GM10248 (cell line): ENCODE measurements around the gene CD8B.
"Not testable (repeated sequence)": the region's sequence is repeated elsewhere in the genome, so short reads cannot be mapped to it uniquely, and the experiment has no call there.

ENCODE experiments used
- CTCF ChIA-PET: fragments of 300-600 bp; sonication (Branson Sonifier 250); formaldehyde crosslinking; extraction: SDS; loops from one replicate; lab custom pipeline; 2021; ENCODE audit warnings: antibody characterized with exemption; lab: Yijun Ruan, JAX
- POLR2A ChIA-PET: fragments of 350-650 bp; sonication (Branson Sonifier 250); formaldehyde crosslinking; extraction: SDS; loops from one replicate; lab custom pipeline; 2020; ENCODE audit warnings: antibody characterized with exemption; lab: Yijun Ruan, JAX
- DNase-seq: peaks from one replicate; pipeline ENCODE4 v3.0.0; 2012; ENCODE audit errors: extremely low spot score

Gene CD8B

DNA sequence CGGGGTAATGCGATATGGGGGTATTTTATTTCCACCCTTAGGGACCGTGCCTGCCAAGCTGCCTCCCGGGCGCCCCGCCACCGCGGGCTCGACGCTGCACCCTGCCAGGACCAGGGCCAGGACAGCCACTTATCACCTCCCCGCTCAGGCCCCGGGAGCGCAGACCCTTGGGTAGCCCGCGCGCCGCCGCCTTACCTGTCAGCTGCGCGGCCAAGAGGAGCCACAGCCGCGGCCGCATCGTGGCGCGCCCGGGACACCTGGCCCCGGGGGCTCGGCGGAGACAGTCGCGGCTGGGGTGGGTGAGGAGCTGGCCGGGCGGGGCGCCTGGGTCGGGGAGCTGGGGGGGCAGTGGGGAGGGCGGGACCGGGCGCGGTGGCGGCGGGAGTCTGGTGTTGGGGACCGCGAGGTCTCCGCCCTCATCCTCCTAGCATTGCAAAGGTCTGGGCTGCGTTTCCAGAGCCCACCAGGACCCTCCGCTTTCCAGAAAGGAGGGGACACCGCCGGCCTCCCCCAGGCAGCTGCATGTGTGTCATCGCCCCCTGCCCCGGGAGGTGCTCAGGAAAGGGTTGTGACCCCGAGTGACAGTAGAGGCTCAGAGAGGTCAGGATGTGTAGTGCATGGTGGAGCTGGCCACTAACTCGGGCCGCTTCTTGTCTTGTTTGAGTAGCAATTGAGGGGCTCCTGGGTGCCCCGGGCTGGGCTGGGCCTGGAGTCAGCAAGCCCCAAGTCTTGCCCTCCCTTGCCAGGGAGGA lies at the start of gene CD8B:
Gene CD8B (minus strand): TSS at position 259 of the 752 bp plus-strand sequence. CDS start 21 bp downstream, at position 238.
- POLR2A ChIA-PET, DNase-seq, CTCF ChIA-PET: not testable (repeated sequence)

DNA sequence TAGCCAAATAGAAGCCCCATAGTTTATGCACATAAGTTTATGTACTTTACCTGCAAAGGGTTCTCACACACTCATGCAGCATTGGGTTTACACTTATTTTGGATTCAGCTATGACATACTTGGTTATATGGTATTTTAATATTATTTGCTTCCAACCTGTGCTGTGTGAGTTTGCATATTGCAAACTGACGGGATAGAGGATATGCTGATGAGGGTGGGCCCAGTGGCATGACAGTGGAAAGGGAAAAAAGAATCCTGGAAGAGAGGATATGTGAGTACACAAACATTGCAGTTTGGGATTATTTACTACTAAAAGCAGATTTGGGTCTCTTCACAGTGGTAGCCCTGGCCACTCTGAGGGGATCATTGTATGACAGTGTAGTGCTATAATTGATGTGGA lies 44.2 kb upstream of the CD8B start:
- POLR2A ChIA-PET, DNase-seq, CTCF ChIA-PET: not testable (repeated sequence)

DNA sequence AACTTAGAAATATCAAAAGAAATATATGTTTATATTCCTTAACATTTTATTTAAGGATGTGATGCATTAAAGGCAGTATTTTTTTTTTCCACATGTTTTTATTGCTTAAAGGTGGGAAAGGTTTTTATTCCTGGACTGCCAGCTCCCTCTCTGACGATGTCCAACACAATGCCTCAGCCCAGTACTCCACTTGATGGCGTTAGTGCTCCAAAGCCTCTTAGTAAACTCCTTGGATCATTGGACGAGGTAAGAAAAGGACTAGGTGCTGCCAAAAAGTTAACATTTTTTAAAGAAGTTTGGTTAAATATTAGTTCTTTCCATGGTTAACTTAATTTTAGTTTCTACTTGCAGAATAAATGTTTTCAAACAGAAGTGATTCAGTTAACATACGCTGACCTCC lies 39.0 kb upstream of the CD8B start:
- POLR2A ChIA-PET, CTCF ChIA-PET, DNase-seq: not testable (repeated sequence)

DNA sequence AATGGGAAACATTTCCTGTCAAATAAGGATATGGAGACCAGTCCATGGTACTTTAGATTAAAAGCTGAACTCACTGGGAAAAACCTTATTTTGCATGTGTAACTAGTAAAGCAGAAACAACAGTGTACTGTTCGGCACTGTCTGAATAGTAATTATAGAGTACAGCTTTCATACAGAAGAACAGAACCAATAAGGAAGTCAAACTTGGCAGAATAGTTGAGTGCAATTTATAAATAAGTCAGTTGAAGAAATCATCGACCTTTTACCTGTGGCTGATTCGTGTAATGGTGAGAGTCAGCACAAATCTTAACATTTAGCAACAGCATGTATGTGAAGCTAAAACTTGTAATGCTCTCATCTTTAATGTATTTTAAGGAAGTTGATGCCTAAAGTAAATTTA lies 24.3 kb upstream of the CD8B start:
- DNase-seq, POLR2A ChIA-PET, CTCF ChIA-PET: not testable (repeated sequence)

DNA sequence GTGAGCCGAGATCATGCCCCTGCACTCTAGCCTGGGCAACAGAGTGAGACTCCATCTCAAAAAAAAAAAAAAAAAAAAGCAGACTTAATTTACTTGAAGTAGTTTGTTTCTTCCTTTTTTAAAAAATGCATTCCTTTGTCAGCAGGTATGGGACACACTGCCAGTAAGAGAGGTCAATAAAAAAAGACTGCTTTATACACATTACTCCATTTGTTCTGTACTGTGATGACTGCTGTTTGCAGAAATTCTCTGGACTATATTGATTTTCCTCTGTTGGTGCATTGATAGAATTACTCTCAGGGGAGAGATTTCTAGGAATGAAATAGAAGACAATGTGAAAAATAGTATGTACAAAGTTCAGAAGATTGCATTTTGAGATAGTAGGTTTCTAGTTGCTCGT lies 21.2 kb upstream of the CD8B start:
- DNase-seq, CTCF ChIA-PET, POLR2A ChIA-PET: not testable (repeated sequence)

DNA sequence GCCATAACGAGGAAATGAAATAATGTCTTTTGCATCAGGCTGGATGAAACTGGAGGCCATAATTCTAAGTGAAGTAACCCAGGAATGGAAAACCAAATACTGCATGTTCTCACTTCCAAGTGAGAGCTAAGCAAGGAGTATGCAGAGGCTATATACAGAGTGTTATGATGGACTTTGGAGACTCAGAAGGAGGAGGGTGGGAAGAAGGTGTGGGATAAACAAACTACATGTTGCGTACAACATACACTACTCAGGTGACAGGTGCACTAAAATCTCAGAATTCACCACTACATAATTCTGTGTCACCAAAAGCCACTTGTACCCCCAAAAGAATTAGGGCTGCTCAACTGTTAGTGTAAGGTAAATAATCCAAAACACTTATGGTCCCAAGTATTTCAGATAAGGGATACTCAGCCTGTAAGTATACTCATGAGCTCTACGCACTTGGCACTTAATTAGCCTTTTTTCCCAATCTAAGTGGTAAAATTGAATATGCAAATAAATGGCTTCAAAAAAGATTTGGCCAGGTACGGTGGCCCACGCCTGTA lies 20.5 kb upstream of the CD8B start:
- DNase-seq, CTCF ChIA-PET, POLR2A ChIA-PET: not testable (repeated sequence)

DNA sequence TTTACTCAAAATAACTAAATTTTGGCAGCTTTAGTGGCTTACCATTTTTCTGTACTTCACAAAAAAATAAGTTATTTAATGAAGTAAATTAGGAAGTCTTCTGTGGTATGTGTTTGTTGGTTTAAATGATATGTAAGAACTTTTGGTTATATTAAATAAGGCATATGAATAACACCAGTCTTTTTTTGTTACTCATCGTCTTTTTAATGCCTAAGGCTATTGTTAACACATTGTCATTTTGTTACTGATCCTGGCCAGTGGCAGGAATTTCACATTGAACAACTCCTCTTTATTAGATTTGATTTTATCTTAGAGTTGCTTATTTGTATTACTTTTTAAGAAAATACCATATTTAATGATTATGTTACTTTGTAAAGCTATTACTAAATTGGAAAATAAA lies 17.3 kb upstream of the CD8B start:
- POLR2A ChIA-PET, CTCF ChIA-PET, DNase-seq: not testable (repeated sequence)

DNA sequence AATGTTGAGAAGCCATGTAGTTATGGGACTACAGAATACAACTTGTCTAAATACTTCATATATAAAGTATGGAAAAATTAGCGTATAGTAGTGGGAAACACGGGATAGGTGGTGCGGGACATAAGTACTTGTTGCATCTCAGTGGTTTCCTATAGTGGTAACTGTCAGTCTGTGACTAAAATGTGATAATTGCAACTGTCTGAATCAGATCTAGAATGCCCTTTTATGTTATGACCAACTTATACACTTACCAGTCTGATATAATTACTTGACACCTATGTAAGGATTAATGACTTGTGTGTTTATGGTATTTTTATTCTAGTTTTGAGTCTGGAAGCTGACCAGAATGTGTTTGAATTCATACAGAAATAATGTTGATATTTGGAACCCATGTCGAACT lies 9.3 kb upstream of the CD8B start:
- CTCF ChIA-PET, POLR2A ChIA-PET, DNase-seq: not testable (repeated sequence)

DNA sequence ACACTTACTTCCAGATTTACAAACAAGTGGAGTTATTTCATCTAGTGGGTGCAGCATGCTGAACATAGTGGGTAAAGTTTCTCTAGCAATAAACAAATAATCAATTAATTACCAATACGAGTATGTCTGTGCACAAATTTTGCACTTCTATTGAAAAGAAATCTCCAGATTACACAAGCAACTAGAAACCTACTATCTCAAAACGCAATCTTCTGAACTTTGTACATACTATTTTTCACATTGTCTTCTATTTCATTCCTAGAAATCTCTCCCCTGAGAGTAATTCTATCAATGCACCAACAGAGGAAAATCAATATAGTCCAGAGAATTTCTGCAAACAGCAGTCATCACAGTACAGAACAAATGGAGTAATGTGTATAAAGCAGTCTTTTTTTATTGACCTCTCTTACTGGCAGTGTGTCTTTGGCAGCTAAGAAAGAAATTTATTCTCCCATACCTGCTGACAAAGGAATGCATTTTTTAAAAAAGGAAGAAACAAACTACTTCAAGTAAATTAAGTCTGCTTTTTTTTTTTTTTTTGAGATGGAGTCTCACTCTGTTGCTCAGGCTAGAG lies 7.3 kb upstream of the CD8B start:
- CTCF ChIA-PET, POLR2A ChIA-PET: not testable (repeated sequence)

DNA sequence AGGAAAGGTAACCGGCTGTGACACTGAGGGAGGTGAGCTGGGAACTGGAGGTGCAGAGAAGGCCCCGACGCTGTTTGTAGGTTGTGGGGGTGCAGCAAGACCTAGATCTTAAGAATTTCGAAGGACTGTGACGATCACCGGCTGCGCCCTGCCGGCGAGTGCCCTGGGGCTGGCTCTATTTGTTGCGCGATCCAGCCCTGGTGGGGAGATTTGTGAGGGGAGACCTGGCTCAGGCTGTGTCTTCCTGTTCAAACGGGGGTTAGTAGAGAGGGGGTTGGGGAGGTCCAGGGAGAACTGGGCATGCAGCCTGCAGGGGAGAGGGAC lies 656 bp upstream of the CD8B start:
- DNase-seq, CTCF ChIA-PET, POLR2A ChIA-PET: not testable (repeated sequence)

More for the DNA sequence above, 7.3 kb upstream of the CD8B start:
- not testable (repeated sequence) for DNase-seq

DNA sequence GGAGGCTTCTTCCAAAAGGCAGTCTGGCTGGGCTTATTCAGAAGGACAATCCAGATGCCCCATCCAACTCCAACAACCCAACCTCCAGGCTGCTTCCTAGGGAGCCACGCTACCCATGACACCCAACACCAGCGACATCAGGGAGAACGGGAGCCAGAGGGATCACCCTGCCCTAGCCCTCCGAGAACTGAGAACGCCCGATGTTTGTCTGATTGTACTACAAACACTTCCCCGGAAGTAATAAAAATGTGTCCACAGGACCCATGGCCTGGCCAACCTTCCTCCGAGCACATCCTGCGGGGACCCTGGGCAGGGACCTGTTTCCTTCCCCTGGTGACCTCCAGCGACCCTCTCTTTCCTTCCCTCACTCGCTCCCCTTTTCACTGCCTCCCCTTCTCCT lies 511 bp downstream of the CD8B start:
- CTCF ChIA-PET, POLR2A ChIA-PET: not testable (repeated sequence)

DNA sequence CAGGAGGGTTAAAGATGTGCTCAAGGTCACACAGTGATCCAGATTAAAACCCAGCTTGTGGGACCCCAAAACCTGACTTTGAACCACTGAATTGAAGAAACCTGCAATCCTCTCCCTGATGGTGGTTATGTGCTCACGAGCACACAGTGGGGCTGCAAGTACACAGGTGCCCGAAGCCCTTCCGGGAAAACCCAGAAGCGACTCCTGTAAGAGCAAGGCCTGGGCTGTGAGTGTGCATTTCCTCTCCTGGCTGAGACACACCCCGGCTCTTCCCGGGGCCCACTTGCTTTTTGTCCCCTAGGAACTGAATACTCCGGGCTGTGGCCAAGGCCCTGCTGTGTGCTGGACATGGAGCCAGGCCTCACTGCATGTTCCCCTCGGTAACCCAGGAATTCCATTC lies 1.1 kb downstream of the CD8B start:
- DNase-seq, POLR2A ChIA-PET, CTCF ChIA-PET: not testable (repeated sequence)

More for the DNA sequence above, 511 bp downstream of the CD8B start:
- not testable (repeated sequence) for DNase-seq

DNA sequence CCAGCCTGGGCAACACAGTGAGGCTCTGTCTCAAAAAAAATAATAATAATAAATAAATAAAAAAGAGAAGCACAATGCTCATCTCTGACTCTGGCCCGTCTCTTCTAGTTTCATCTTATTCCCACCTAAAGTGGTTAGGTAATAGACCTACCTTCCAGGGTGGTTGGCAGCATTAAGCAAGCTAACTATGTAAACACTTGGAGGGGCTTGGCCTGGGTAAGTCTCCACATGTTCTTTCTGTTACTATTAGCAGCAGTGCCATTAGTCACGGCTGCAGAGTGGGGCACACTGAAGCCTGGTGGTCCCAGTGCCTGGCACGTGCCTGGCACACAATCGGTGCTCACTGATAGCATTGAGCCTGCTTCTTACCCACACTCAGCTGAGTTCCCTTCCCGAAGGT lies 4.0 kb downstream of the CD8B start:
- CTCF ChIA-PET, DNase-seq, POLR2A ChIA-PET: not testable (repeated sequence)

DNA sequence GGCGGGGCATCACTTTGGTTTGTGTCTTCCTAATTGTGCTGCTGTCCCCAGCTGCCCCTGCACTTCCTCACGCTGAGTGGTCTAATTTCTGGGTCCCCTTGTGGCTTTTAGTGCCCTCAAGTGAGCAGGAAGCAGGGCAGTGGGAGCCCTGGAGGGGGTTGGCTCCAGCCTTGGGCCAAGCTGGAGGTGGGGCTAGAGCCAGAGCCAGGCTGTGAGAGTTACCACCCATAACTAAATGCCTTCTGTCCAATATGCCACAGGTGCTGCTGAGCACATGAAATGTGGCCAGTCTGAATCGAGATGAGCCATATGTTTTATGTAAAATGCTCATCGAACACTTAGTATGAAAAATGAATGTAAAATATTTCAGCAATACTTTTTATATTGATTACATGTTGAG lies 5.2 kb downstream of the CD8B start:
- POLR2A ChIA-PET, CTCF ChIA-PET, DNase-seq: not testable (repeated sequence)

DNA sequence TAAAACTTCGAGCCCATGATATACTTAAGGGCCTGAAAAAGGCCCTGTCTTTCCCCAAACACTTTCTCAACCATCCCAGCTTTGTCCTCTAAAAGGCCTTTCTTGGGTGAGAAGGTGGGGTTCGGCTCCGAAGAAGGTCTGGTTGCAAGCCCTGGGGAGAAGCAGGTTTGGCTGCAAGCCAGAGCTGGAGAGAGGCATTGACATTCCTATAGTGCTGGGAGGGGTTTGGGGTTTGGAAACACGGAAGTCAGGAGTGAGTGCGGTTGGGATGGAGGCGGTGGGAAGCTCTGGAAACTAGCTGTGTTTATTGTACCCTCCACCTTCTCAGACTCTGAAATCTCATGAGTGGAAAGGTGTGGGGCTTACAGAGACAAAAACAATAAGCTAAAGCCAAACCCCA lies 5.7 kb downstream of the CD8B start:
- not testable (repeated sequence) for DNase-seq

DNA sequence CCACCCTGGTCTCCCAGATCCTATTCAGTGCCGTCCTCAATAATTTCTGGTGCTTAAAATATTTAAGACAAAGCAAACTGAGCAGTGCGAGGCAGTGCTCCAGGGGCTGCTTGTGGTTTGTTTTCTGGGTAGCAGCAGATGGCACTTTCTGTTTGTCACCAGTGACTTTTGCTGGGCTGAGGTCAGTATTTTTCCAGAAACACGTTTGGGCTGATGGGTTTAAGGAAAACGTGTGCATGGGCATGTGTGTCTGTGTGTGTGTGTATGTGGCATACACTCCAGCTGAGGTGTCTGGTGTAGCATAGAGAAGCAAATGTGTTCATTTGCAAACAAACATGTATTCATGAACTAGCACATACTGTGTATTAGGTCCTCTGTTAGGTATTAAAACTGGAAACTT lies 10.1 kb downstream of the CD8B start:
- CTCF ChIA-PET, DNase-seq, POLR2A ChIA-PET: not testable (repeated sequence)

More for the DNA sequence above, 5.7 kb downstream of the CD8B start:
- CTCF ChIA-PET, POLR2A ChIA-PET: not testable (repeated sequence)

DNA sequence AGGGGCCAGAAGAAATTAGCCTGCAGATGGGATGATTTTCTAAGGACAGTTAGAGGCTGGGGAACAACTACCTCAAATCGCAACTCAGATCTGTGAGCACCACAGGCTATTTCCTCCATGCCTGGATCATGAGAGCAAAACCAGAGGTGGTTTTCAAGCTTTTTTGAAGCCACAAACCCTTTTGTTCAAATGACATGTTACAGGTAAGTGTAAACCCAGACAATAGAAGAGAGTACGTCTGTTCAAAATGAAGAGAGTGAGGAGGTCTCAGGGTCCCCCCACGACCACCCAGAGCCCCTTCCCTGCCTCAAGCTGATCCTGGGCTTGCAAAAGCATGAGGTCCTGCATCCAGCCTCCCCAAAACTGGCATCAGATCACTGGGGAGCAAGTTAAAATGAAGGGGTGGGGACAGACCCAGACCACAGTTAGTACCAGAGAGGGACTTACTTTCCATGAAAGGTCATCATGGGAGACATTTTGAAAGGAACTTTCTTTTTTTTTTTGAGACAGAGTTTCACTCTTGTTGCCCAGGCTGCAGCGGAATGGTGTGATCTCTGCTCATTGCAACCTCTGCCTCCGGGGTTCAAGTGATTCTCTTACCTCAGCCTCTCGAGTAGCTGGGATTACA lies 19.0 kb downstream of the CD8B start:
- CTCF ChIA-PET, POLR2A ChIA-PET, DNase-seq: not testable (repeated sequence)

DNA sequence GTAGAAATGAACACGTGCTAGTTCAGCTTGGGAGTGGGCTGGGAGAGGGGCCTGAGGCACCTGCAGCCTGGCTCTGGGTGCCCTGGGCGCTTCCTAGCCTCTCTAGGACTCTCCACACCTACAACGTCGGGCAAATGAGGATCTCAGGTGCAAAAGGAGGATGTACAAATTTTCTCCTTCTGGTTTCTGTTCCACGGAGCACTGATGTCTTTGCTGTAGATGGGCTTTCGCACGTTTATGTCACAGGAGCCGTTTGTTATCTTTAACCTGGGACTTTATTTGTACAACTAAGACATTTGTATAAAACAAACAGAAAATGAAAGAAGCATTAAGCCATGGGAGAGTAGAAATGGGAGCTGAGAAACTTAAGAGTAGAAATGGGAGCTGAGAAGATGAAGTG lies 20.4 kb downstream of the CD8B start:
- POLR2A ChIA-PET, DNase-seq, CTCF ChIA-PET: not testable (repeated sequence)
